Ovary (tissue), 9 donors: ENCODE data around the gene ABHD17C. TPM values are rescaled to one million over a fixed set of nuclear protein-coding genes. Genes with fewer than 3 reads are reported as not detected.

Experiments used
- DNase-seq, 5 donors: peaks; one replicate each; pipeline ENCODE4 v3.0.0-alpha.2; 2019 to 2020
- H3K27ac ChIP-seq, 2 donors: fragments of 200-600 bp; one replicate each; pipeline versions ENCODE4 v1.5.1 to v1.8.0; 2019 to 2022
- H3K27me3 ChIP-seq: fragments of 200-600 bp; one replicate; pipeline ENCODE4 v1.8.0; 2022
- H3K36me3 ChIP-seq: fragments of 200-600 bp; sonication (generic); one replicate; pipeline ENCODE4 v1.5.1; 2019
- H3K4me1 ChIP-seq: one replicate; pipeline ENCODE4 v1.8.1; 2013; ENCODE audit warnings: mild to moderate bottlenecking, moderate library complexity; ENCODE audit not compliant: insufficient read depth
- H3K4me3 ChIP-seq: fragments of 200-600 bp; sonication (generic); one replicate; pipeline ENCODE4 v1.5.1; 2017
- H3K9me3 ChIP-seq, 2 donors: fragments of 200-600 bp in 1 of 2; sonication (generic) in 1 of 2; one replicate each; pipeline versions ENCODE4 v1.5.1 to v1.8.1; 2013 to 2019; ENCODE audit warnings: mild to moderate bottlenecking in 1 of 2, moderate library complexity in 1 of 2
- CTCF ChIP-seq, 3 donors: fragments of 450-650 bp in 2 of 3; fragments of 200-600 bp in 1 of 3; IDR thresholded peaks; one replicate each; pipeline versions ENCODE4 v1.5.1 to v1.8.0; 2016 to 2022; ENCODE audit warnings: antibody characterized with exemption in 3 of 3, mild to moderate bottlenecking in 1 of 3
- EP300 ChIP-seq: sonication (generic); formaldehyde crosslinking; IDR thresholded peaks from one replicate; pipeline ENCODE4 v1.6.1; 2017; ENCODE audit warnings: antibody characterized with exemption
- POLR2A ChIP-seq: fragments of 450-650 bp; IDR thresholded peaks from one replicate; pipeline ENCODE4 v1.6.1; 2017; ENCODE audit warnings: antibody characterized with exemption, mild to moderate bottlenecking, moderate library complexity
- WGBS, 3 donors: extraction: QIAGEN DNeasy Blood & Tissue Kit in 1 of 3; methylation state at CpG; one replicate each; pipeline versions ENCODE4 v1.1.5 to v1.1.7; 2013 to 2017; 5-methylcytosine and 5-hydroxymethylcytosine counted together
- intact Hi-C, 4 donors: fragments of 100-400 bp; cut with DNase I; formaldehyde crosslinking; loops; one replicate each; pipeline versions ENCODE4 v1.11.0 to v1.15.1; 2022 to 2023
- polyA plus RNA-seq, 2 donors: library from polyadenylated mRNA; stranded (reverse); fragments of 200-250 nt in 1 of 2; fragments of 350-450 nt in 1 of 2; fragmentation: Illumina TruSeq in 1 of 2; extraction: RNeasy Lipid Tissue Mini Kit (QIAGEN cat#74804) in 1 of 2; gene quantifications; one replicate each; pipeline ENCODE4 v1.2.3, GENCODE V29; 2013 to 2014
- total RNA-seq, 7 donors: library from RNA; depleted of rRNA in 2 of 7; stranded (reverse); fragments of >200 nt in 2 of 7; fragmentation: NEBNext Ultra II Directional in 3 of 7; extraction: Animal tissue kit (Norgen Biotek cat#: 25700) in 3 of 7; gene quantifications; one replicate each; pipeline versions ENCODE4 v1.1.0 to v1.2.4, GENCODE V29; 2016 to 2023
- donor health status: DM: no; HTN: no; CAD: no; lungs with moderate emphysema.
- donor health status: DM: no; HTN: no; CAD: no.
- donor health status: Bipolar disorder and iron deficiency.
- donor health status: DM: yes; HTN: yes; CAD: no.
- donor health status: DM: no; HTN: no; CAD: no.
- donor health status: DM: yes; HTN: yes; CAD: no.

ABHD17C gene
- total and polyA plus RNA-seq, 9 donors = 1.2 to 5.6 (median 3.6) TPM

- no peaks in the 10 kb centered on the region for H3K9me3 ChIP-seq
- TF ChIP-seq CTCF (IDR thresholded peaks at IDR 0.05) = no peak
- no peak for TF ChIP-seq EP300
- no peak for TF ChIP-seq POLR2A
- intact Hi-C loops = loop anchor here in 1 of 4 donors (5.0 kb wide), 1 partner anchor 1381 kb away; no protein-coding TSS in a partner anchor
- H3K36me3 ChIP-seq = no peaks in the 10 kb centered on the region
- H3K4me1 ChIP-seq = no peaks in the 10 kb centered on the region
- H3K27ac ChIP-seq = no peak overlapping the region
- 85 to 87% (median 85%) methylated on average over 1 of the region's 1 CpG for WGBS, 3 donors
- H3K4me3 ChIP-seq = no peak overlapping the region
- no peaks in the 10 kb centered on the region for H3K27me3 ChIP-seq
- DNase-seq = no peak
Observed at GRCh38 chr15:80768158-80768557, 73.0 kb downstream of the ABHD17C start.

- intact Hi-C loops = loop anchor here in 1 of 4 donors (5.0 kb wide), 1 partner anchor 1382 kb away; no protein-coding TSS in a partner anchor
- no peak for TF ChIP-seq POLR2A
- no peak for TF ChIP-seq CTCF (IDR thresholded peaks at IDR 0.05)
- TF ChIP-seq EP300 = no peak
- no peak overlapping the region for H3K4me3 ChIP-seq
- H3K4me1 ChIP-seq = no peaks in the 10 kb centered on the region
- WGBS, 3 donors = 83 to 89% (median 87%) methylated on average over 7 of the region's 7 CpGs
- H3K27ac ChIP-seq = no peak overlapping the region
- no peak for DNase-seq
- no peaks in the 10 kb centered on the region for H3K36me3 ChIP-seq
- H3K9me3 ChIP-seq = no peaks in the 10 kb centered on the region
- no peaks in the 10 kb centered on the region for H3K27me3 ChIP-seq
Observed at GRCh38 chr15:80769153-80769828, 74.2 kb downstream of the ABHD17C start.

- Histone ChIP-seq H3K27me3 (no peaks in the 10 kb centered on the region), H3K4me3 (no peak overlapping the region), H3K27ac (no peak overlapping the region), H3K4me1 (no peaks in the 10 kb centered on the region), H3K9me3 (no peaks in the 10 kb centered on the region), H3K36me3 (no peaks in the 10 kb centered on the region)
- TF ChIP-seq POLR2A (no peak), EP300 (no peak), CTCF (IDR thresholded peaks at IDR 0.05) (no peak)
- WGBS, 3 donors = 77 to 80% (median 79%) methylated on average over 7 of the region's 7 CpGs
- intact Hi-C loops = loop anchor here in 2 of 4 donors (5.0 to 10.0 kb wide), 4 partner anchors 205 to 1383 kb away; no protein-coding TSS in a partner anchor
- no peak for DNase-seq
Observed at GRCh38 chr15:80769829-80770705, 75.0 kb downstream of the ABHD17C start.

- H3K27me3 ChIP-seq = no peaks in the 10 kb centered on the region
- no peaks in the 10 kb centered on the region for H3K36me3 ChIP-seq
- TF ChIP-seq POLR2A (no peak), EP300 (no peak), CTCF (IDR thresholded peaks at IDR 0.05) (no peak)
- 79 to 87% (median 82%) methylated on average over 8 of the region's 8 CpGs for WGBS, 3 donors
- H3K9me3 ChIP-seq = no peaks in the 10 kb centered on the region
- intact Hi-C loops = loop anchor here in 2 of 4 donors (10.0 kb wide), 3 partner anchors 208 to 492 kb away; no protein-coding TSS in a partner anchor
- no peak for DNase-seq
- peaks cover 3% of the 10 kb centered on the region for H3K4me1 ChIP-seq
- no peak overlapping the region for H3K27ac ChIP-seq
- H3K4me3 ChIP-seq = no peak overlapping the region
Observed at GRCh38 chr15:80773122-80773551, 78.0 kb downstream of the ABHD17C start.
